NOMO-1 treated with DMSO at 0.1 percent for 48 hours (cell line): ENCODE measurements around the gene VAMP5.
"Not testable (repeated sequence)": the region's sequence is repeated elsewhere in the genome, so short reads cannot be mapped to it uniquely, and the experiment has no call there.

Source experiments
- DNase-seq: peaks from one replicate; lab custom pipeline; 2025; ENCODE audit not compliant: unreplicated experiment; lab: John Stamatoyannopoulos, UW

Gene VAMP5

DNA sequence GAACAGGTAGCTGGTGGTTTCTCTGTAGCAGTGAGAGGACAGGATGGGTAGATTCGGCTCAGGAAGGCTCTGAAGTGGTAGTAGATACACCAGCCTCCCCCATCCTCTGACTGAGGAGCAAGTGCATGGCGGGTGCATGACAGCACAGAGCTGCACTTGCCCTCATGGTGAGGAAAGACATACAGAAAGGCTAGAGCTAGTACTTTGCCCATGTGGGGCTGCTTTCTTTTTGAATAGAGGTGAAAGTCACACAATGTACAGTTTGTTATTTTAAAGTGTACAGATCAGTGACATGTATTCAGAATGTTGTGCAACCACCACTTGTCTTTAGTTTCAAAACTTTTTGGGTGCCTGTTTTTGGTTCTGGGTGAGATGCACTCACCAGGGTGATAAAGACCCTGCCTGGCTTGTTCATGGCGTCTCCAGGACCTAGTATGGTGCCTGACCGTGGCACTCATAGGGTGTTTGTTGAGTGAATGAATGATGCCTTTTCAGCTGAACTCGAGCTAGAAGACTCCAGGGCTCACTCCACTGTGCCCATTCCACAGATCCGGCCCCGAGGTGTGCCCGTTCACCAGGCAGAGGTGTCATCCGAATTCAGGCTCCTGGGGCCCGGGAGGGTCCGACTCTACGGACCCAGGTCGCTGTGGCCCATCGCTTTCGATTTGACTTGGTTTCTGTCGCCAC, 421 bp upstream of the VAMP5 start:
- DNase-seq = no peak

DNA sequence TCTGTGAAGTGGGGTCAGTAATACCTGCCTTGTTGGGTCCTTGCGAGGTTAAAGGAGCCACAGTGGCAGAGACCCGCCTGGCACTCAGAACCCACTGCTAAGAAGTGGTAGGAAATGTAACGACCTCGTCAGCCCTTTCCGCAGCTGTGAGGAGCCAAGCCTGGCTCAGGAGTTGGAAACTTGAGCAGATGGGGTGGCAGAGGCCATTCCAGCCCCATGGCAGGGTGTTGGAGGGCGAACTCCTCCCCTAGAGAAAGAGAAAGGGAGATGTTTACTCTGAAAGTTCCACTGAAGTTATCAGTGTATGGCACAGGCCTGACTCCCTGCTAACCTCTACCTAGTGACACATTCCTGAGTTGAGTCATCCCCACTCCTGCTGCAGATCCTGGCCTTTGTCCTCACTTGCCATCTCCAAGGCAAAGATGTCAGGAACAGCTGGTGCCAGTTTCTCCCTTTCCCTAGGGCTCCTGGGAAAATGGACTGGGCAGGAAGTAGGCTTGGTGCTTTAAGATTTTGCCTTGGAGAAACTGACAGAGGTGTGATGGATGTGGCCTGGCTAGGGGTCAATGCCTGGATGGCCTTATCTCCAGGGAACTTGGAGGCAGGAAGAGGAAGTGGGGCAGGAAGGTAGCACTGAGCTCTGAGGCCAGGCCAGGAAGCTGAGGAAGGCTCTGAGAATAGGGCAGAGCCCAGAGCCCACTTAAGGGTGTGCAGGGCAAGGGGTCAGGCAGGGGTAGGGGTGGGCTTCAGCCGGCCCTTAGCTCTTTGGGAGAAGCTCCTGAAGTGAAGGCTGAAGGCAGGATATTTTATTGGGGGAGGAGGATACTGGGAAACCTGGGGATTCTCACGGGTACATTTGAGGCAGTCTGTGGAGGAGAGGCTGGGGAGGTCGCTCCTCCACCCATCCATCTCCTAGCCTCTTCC, 888 bp downstream of the VAMP5 start:
- DNase-seq = no peak

DNA sequence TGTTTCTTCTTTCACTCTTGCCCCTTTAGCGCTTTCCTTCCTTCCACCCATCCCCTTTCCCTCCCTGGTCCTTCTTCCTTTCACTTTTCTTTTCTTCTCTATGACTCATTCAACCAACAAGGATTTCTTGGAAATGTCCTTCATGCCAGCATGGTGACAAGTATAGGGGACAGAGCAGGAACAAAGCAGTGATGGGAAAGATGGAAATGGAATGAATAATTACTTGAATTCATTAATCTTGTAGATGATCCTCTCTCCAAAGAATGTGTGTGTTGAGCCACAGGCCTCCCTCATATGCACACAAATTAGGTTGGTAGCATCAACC, 1.5 kb downstream of the VAMP5 start:
- peak; percentile 8 for DNase-seq

DNA sequence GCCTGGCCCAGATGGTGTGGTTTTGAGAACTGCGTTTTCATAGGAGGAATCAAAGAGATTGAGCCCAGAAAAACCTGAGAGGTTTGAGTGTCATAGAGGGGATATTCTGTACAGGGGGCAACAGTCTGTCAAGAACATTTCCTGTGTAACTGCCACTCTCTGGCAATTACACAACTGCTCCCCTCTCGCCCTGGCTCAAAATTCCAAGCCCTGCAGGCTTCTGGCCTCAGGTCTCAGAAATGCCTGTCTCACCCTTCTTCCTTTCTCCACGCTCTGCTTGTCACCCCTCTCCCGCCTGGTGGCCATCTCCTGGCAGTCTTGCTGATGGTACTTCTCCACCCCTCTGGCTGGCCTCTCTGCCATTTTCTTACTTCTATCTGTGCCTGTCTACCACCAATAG, 4.0 kb downstream of the VAMP5 start:
- no peak for DNase-seq

DNA sequence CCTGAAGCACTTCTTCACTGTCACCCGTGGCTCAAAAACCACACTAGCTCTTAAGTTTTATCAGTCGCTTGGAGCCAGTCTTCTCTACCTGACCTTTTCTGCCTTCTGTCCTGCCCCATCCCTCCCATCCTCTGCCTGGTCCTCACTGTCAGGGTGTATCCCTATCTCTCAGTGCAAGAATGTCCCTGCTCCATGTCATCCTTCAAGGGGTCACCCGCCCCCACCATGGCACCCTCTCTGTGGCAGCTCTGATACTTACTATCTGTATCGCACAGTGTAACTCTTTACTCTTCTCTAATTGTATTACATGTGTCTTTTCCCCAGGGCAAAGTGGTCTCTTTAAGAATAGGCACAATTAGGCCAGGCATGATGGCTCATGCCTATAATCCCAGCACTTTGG, 4.4 kb downstream of the VAMP5 start:
- DNase-seq = no peak

DNA sequence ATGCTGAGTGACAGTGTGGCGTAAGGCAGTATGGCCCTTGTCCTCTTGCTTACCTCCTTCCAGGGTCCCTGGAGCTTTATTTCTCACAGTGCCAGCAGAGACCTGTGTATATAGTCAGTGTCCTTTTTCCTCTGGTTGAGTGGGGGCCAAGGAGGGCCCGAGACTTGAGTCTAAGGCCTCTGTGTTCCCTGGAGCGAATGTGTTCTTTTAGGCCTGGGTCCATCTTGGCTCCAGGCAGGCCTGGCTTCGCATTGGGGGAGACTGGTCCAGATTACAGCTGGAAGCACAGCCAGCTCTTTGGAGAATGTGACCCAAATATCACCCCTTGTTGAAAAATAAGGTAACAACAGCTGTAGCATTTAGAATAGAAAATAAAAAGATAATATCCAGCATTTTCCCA, 5.0 kb downstream of the VAMP5 start:
- DNase-seq = no peak

DNA sequence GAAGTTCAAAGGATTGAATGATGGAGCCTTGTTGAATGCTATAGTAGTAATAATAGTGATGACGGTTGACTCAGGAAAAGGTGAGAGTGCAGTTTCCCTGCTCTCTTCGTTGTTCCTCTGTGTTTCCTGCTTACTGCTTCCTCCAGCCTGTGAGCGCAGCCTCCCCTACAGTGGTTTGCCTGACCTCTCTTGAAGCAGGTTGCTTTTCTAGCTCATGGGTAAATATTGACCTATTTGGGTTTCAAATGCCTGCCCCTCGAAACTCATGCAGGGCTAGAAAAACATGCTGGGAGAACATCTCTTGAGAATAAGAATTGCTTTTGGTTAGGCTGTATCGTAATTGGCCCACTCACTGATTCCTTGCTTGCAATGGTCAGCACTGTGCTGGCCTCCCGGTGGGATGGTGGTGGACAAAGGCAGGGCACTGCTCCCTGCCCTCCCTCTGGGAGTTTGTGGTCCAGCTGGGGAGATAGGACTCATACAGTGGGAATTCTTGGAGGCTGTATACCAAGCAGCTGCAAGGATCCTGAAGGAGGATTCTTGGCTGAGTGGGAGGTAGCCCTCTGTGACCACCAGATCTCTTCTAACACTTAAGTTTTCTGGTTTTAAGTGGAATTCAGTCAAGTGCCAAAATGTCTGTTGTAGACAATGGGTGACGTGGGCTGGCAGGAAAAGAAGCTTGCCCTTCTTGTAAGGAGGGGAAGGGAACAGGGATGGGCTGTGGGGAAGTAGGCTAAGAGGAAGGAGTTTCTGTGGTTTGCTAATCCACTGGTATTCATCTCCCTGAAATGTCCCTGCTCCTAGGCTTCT, 6.0 kb downstream of the VAMP5 start:
- no peak for DNase-seq

DNA sequence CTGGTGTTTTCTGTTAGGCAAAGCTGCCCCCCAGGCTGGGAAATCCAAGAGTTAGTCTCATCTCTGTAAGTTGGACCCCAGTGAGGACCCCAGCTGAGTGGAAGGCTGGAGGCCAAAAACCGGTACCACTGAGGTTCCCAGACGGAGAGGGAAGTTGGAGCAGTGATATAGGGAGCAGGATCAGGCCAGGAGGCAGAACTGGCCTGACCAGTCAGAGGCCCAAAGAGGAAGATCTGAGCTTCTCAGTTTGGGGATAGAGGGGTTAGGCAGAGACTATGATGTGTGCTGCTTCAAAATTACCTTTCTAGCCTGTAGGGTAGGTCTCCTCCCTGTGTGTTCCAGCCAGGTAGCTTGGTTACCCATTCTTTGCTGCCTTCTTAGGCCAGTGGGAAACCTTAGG, 6.7 kb downstream of the VAMP5 start:
- DNase-seq = no peak

DNA sequence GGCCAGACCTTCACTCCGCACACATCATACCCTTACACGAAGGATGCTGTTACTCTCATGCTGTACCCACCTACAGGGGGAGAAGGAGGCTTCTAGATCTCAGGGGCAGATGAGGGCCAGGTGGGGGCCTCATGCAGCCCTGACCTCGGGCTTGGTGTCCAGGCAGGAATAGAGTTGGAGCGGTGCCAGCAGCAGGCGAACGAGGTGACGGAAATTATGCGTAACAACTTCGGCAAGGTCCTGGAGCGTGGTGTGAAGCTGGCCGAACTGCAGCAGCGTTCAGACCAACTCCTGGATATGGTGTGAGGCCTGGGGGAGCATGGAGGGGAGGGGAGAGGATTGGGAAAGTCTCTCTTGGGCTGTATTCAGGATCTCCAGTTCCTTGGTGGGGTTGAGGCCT, 7.3 kb downstream of the VAMP5 start:
- no peak for DNase-seq

DNA sequence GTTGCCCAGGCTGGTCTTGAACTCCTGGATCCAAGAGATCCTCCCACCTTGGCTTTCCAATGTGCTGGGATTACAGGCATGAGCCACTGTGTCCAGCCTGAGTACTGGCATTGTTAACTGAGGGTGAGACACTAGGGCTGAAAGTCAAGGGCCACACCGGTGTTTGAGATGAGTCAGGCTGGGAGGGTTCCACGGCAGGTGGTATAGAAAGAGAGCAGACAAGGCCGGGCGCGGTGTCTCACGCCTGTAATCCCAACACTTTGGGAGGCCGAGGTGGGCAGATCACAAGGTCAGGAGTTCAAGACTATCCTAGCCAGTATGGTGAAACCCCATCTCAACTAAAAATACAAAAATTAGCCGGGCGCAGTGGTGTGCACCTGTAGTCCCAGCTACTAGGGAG, 8.1 kb downstream of the VAMP5 start:
- not testable (repeated sequence) for DNase-seq

DNA sequence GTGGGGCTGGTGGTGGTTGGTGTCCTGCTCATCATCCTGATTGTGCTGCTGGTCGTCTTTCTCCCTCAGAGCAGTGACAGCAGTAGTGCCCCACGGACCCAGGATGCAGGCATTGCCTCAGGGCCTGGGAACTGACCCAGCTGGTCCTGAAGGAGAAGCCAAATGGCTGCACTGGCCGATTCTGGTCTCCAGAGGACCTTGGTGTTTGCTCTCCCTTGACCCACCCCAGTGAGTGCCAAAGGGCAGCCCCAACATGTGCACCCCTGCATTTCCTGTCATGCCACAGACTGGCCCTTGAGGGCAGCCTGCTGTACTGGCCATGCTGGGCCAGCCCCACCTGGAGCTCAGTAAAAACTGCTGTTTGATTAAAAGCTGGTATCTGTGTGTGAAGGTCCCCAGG, 8.8 kb downstream of the VAMP5 start:
- no peak for DNase-seq

DNA sequence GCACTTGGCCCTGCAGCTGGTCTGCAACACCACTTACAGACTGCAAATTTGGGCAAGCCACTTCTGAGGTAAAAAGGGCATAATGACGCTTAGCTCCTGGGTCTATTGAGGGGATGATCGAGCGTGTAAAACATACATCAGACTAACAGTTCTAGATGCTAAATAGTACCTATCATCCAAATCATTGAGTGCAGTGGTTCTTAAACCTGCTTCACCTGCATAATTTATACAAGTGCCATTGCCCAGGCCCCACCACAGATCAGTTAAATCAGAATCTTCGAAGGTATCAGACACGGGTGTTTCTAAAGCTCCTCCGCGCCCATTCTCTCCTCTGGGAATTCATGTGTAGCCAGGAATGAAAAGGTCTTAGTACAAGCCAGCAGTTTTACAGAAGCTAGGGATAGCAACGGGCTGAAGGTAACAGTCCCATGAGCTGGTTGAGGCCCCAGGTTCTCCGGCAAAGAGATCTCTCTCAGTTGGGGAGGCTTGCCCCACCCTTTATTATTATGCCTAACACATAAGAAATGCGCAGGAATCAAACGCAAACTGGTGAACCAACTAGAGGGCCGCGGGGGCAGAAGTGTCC, 10.6 kb downstream of the VAMP5 start:
- no peak for DNase-seq

DNA sequence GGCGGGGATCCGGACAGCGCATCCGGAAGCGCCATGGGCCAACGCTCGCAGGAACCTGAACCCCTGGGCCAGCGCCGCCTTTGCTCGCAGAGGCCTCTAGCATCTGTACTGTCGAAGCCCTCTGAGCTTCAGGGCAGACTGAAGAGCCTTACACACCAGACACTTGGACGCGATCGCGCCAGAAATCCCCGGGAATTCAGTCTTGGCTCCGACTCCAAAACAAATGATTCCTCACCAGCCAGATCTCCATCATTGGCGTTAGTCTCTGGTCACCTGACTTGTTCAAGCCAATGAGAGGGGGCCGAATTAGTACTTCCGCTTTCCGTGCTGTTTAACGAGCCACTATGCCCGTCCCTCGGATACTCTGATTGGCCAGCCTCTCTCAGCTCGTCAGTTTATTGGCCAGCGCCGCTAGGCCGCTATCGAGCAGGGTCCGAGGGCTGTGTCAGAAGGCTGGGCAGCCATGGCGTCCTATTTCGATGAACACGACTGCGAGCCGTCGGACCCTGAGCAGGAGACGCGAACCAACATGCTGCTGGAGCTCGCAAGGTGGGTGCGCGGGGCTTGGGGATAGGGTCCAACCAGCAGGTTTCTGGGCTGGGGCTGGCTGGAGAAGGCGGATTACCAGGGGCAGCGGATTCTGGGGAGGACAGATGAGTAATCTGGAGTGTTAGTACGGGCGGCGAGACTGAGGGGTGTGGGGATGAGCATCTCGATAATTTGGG, 11.2 kb downstream of the VAMP5 start, which contains the start of gene RNF181:
Gene RNF181, plus strand, starts transcription at position 445 of the 725 bp plus-strand sequence. Its CDS starts 19 bp downstream, at position 464.
- peak; percentile 99 for DNase-seq

DNA sequence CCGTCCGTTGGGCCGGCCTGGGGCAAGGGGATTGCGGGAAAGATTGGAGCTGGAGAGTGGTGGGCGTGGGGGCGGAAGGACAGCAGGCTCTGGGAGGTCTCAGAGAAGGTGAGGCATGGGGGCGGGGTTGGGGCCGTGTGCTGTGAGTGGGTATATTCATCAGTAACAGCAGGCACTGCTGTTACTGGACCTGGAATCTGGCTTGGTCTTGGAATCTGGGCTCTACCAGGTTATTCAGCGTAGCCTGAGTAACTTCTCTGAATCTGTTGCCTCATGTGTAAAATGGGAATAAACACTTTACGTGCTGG, 11.7 kb downstream of the VAMP5 start:
- no peak for DNase-seq

DNA sequence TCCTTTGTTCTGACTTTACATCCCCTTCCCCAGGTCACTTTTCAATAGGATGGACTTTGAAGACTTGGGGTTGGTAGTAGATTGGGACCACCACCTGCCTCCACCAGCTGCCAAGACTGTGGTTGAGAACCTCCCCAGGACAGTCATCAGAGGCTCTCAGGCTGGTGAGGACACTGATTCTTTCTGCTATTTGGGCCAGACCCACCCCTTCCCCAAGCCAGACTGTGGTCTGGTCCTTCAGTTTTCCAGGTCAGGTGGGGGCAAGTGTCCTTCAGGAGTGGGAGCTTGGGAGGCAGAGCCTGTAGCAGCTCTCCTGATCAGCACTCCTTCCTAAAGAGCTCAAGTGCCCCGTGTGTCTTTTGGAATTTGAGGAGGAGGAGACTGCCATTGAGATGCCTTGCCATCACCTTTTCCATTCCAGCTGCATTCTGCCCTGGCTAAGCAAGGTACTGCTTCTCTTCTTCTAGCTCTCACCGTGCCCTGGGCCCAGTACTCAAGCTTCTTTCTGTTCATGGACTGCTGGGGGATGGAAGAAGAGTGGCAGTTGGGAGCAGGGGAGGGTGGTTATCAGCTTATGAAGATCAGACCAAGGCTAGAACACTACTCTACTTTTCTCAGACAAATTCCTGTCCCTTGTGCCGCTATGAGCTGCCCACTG, 12.4 kb downstream of the VAMP5 start:
- DNase-seq = no peak

DNA sequence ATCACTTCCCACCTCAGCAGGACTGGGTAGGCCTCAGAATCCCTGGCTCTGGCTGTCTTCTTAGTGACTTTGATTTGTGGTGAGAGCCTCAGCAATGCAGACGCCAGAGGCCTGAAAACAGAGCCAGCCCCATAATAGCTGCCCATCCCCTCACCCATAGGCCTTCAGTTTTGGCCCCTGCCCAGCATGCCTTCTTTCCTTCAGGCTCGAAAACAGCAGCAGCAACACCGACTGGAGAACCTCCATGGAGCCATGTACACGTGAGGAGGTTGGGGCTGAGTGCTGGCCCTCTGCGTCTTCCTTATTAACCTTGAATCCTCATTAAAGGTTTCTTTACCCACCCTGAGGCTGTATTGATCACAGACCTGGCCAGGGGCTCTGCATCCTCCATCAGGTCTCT, 13.0 kb downstream of the VAMP5 start:
- DNase-seq = no peak

DNA sequence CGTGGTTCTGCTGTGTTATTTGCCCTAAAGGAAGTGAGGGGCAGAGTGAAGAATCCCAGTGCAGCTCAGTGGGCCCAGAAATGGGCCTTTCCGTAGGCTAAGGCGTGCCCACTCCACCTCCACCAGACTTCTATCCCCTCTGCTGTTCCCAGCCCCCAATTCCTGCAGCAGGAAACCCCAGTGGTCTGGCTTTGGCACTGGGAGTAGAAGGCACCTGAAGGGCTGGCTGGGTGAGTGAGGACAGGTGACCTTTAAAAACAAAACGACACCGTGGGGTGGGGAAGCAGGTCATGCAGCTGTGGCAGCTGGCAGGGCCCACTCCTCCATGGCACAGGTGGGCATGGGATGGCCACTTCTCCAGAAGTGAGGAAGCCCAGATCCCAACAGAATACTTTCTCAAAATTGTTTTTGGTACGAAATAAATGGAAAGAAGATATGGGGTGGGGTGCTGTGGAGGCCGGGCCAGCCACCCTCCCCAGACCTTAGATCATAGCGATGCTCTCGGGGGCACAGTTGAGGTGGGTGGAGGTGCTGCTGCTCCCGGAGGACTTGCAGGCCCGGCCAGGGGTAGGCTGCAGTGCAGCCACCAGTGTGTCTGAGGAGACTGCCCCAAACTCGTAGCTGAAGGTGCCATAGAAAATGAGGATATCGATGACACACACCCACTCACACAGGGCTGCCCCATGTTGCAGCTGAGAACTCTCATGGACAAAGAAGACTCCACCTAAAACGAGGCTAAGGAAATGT, 14.5 kb downstream of the VAMP5 start:
- DNase-seq = no peak

DNA sequence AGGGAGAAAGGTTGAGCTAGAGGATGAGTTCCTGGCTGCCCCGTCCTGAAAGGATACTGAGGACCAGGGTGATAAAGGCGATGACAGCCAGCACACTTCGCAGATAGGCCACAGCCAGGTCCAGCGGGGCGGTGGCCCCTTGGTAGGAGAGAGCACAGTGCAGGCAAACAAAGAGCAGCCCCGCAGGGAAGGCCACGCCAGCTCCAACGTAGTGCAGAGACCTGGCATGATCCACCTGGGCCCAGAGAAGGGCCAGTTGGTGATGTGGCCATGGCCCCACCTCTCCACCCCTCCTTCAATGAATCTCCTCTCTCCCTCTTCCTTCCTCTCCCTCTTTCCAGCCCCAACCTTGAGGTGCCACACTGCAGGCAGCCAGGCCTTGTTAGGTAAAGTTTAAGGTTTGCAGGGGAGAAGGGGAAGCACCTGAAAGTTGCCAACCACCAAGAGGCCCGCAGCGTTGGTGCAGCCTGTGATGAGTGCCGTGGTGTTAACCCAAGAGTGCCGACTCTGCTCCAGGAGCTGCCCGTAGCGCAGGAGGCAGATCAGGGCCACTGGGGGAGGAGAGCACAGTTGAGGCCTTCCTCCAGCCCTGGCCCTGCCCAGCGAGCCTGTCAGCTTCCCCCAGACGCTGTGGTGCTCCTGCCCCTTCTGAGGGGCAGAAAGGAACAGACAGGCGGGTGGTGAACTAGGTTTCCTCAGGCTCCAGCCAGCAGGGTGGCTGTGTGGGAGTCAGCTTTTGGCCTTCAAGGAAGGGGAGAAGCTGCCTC, 15.4 kb downstream of the VAMP5 start:
- DNase-seq = no peak

DNA sequence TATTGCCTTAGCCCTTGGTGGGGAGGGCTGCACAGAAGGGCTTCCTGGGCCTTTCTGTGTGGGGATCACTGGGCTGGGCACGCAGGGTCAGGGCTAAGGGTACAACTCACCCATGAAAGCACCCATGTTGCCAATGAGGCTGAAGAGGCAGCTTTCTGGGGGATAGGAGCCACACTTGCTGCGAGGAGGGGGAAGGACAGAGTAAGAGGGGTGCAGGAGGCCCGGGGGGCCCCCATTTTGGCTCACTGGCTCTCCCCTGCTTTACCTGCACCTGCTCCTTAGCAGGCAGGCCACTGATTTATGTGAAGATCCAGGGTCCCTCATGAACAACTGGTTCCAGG, 16.0 kb downstream of the VAMP5 start:
- no peak for DNase-seq
